ENCODE measurements around the gene PIGH.
"Not testable (repeated sequence)": the region's sequence is repeated elsewhere in the genome, so short reads cannot be mapped to it uniquely, and the experiment has no call there.

PIGH gene

GRCh38 chr14:67607646-67608045, 7.6 kb upstream of the PIGH start:
- DNase-seq: no peak

DNA sequence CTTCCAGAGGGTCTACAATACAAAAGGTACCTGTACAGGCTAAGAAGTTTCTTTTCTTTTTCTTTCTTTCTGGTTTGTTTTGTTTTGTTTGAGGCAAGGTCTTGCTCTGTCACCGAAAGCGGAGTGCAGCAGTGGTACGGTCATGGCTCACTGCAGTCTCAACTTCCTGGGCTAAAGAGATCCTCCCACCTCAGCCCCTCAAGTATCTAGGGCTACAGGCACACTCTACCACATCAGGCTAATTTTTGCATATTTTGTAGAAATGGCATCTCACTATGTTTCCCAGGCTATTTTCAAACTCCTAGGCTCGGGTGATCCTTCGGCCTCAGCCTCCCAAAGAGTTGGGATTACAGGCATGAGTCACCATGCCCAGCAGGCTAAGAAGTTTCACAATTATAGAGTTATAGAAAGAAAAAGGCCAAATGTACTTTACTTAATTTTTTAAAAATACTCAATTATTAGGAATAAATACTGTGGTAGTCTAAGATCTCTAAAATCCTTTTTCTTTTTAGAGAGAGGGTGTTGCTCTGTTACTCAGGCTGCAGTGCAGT, 3.0 kb upstream of the PIGH start:
- DNase-seq: no peak

GRCh38 chr14:67602076-67602475, 2.0 kb upstream of the PIGH start:
- no peak for DNase-seq

GRCh38 chr14:67600562-67600974, 500 bp upstream of the PIGH start:
- DNase-seq: not testable (repeated sequence)

- DNase-seq: no peak
Measured at GRCh38 chr14:67595392-67595791, 4.7 kb downstream of the PIGH start.

DNA sequence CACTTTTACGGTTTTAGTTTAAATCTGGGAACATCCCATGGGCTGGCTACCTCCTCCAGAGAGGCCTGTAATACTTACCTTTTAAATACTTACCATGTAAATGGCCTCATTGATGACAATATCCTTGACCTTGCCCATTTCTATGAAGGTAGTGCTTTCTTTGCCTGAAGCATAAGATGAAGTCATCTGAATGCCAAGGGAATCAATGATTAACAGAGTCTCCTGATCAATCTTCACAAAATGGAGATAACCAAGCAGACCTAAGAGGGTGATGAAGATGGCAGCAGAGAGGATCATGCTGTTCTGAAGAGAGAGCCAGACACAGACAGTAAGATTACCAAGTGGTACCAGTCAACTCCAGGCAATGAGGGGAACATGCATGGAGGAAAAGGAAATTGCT, 6.4 kb downstream of the PIGH start:
- not testable (repeated sequence) for DNase-seq

DNA sequence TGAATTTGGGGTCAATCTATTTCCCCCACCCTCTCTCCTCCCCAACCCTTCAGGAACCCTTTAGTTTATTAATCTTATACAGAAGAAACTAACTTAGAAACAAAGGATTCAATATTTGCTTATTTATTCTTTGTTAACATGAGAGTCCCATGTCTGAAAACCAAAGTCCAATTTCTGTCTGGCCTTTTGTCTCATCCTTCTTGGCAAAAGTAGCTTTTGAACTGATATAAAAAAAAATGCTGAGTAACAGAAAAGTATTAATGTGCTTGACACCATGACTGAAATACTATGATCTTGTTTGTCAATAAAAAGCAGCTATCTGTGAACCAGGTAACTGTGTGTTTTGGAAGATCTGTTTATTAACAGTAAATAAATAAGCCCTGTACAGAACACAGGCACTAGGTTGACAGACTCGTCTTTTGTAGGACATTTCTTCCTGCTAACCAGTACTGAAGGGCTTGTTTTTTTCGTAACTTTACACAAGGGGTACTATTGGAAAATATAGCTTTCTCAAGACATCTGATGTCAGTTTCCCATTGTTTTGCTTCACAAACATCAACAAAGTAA, 10.8 kb downstream of the PIGH start:
- no peak for DNase-seq

DNA sequence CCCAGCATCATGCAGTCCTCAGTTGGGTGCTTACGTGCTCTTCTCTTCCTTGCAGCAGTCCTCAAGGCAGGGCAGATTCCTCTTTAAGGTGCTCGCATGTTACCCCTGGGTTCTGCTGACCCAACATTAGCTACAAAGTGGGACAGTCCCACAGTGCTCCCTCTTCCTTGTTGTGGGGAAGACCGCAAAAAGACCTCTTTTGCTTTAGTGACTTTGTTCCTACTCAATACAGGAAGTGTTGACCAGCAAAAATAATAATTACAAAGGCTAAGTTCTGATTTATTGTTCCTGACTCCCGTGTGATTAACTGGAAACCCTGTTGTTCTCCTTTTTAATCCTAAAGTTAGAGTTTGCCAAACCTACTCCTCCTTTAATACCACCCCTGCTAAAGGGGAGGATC, 13.7 kb downstream of the PIGH start:
- DNase-seq: no peak

- DNase-seq: no peak
Measured at GRCh38 chr14:67584978-67585377, 15.1 kb downstream of the PIGH start.

DNA sequence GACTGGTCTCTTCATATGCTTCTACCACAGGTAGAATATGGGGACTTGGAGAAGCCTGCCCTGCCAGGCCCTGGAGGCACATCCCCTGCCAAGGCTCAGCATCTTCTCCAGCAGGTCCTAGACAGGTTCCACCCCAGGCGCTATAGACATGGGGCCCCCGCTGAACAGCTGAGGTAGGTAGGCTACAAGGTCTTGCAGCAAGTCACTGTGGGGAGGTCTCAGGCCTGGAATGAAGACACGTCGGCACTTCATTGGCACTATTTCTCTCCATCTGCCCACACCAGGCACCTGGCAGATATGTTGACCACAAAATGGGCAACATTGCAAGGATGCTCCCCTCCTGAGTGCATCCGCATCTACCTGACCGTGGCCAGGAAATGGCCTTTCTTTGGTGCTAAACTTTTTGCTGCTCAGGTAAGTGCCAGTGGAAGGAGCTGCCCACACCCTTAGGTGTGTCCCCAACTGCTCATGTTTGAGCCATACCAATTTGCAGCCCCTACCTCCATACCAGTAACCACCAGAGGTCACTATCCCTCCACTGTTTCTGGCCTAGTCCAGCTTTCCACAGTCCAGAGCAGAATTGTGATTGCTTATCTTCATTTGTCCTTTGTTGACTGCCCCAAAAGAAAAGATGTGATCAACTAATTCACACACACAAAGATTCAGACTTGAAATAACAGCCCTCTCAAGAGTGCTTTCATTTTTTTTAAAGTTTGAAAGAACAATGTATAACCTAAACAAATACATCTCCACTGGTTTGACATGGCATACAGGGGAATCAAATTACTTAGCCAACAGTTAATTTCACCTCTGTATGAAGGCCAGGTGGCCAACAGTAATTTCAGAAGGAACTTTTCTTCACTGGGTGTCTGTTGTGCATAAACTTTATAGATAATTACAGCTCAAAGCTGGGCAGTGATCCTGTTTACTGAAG, 16.1 kb downstream of the PIGH start:
- no peak for DNase-seq

DNA sequence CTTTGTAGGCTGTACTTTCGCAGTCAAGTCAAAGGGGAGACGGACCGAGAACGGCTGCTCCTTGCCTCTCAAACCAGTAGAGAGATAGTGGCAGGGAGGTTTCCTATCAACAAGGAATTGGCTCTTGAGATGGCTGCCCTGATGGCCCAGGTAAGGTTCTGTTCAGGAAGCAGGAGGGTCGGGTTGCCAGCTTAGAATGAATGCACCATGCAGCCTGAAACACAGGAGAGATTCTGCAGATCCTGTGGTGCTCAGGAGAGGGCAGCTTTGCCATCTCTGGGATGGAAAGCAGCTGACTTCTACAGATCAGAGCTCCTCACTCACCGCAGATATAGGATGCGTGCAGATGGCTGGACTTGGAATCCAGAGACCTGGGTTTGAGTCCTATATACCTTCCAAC, 18.0 kb downstream of the PIGH start:
- DNase-seq: no peak

GRCh38 chr14:67581643-67582042, 18.4 kb downstream of the PIGH start:
- DNase-seq: no peak

DNA sequence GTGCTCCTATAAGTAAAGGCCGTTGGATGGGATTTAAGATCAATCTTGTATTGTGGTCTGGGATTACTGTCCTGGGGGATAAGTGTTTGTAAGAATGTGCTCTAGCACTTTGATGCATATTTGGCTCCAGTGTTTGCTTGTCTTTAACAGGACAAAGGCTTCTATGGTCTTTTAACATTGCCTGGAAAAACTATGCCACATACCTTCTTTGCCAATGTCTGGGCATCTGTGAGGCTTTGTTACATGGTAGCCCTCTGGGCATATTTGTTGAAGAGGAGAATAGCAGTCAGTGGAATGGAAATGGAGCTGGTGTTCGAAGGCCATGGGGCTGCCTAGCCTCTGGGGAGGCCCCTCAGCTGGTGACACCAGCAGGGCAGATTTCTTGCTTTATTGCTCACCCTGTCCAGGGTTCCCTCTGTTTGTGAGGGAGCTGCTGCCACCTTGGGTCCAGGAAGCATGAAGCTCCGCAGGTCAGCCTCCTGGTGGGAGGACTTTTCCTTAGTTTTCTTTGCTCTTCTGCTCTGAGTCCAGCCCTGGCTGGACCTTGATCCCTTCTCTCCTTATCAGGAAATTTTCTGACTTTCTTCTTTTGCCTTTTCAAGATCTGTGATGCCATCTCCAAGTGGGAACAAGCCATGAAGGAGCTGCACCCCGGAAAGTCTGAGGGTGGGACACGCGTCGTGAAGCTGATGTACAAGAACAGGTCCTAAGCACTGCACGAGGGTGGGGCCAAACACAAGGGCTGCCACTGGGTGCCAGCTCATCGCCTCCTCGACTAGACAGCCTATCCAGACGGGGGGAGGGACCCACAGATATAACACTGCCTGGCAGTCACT, 19.5 kb downstream of the PIGH start:
- no peak for DNase-seq

- DNase-seq: no peak
Measured at GRCh38 chr14:67579636-67580035, 20.4 kb downstream of the PIGH start.

DNA sequence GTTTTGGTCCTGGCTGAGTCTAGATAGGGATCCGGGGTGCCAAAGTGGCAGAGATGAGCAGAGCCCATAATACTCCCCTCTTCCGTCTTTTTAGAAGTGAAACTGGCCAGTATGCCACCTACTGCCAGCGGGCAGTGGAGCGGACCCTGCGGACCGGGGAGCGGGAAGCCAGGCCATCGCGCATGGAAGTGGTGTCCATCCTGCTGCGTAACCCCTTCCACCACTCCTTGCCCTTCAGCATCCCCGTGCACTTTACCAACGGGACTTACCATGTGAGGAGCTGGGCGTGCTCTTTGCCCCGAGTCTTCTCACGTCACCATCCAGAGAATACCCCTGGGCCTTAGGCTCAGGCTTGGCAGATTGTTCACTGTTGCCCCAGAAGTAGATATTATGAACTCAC, 21.0 kb downstream of the PIGH start:
- DNase-seq: no peak

- DNase-seq: no peak
Measured at GRCh38 chr14:67577909-67578749, 21.9 kb downstream of the PIGH start.

GRCh38 chr14:67577181-67577808, 22.8 kb downstream of the PIGH start:
- DNase-seq: no peak

- DNase-seq: no peak
Measured at GRCh38 chr14:67576216-67576955, 23.7 kb downstream of the PIGH start.

DNA sequence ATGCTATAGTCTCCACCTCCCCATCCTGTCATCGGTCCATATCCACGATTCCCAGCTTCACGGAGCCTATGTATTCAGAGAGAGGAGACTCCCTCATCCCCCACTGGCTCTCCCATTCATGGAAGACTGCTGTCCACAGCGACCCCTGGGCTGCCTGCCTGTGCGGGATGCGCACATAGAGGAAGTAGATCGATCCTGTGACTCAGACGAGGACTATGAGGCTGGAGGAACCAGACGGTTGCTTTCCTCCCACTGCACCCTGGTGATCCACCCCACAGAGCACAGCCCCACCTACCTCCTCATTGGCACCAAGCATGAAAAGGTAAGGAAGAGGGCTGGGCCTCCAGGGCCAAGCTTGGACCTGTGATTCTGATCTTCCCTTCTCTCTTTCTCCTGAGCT, 24.4 kb downstream of the PIGH start:
- DNase-seq: peak; percentile 9

- no peak for DNase-seq
Measured at GRCh38 chr14:67574806-67575205, 25.3 kb downstream of the PIGH start.

DNA sequence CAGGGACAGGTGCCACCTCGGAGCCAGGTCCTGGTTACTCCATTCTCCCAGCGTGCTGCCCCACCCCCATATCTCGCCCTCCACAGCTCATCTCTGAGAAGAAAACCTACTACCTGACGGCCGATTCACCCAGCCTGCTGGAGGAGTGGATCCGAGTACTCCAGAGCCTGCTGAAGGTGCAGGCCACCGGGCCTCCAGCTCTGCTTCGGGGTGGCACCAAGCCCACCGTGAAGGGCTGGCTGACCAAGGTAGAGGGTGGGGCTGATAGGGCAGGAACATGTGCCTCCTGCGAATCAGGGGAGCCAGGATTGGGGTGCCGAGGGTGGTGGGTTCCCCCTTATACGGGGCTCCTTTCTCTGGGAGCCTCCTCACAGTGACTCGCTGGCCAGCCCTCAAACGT, 25.9 kb downstream of the PIGH start:
- no peak for DNase-seq
